ENCODE data around the gene ELSPBP1. TPM values are rescaled to one million over a fixed set of nuclear protein-coding genes. Genes with fewer than 3 reads are reported as not detected.

The ELSPBP1 gene
- total and polyA plus RNA-seq, 4 donors, result 0.74 TPM; not detected in 3

DNA sequence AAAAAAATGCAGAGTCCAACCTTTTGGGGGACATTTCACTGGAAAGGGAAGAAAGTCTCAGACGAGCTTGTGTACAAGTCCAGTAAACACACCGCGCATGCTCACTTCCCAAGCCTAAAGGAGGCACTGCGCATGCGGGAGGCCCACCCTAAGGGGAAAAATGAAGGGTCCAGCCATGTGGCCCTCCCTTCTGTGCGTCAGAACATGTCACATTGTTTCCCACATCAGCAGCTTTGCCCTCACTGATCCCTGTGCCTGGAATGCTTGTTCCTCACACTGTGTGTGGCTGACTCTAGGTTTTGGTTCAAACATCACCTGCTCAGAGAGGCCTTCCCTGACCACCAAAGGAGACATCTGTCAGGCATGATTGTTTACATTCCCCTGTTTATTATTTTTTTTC is 4.4 kb downstream of the ELSPBP1 start:
- peaks cover 5% of the 10 kb centered on the region for H3K9me3 ChIP-seq (ENCODE audit: control insufficient read depth, low read length)
- no peaks in the 10 kb centered on the region for H3K27me3 ChIP-seq (ENCODE audit: control insufficient read depth in 1 of 2, insufficient read depth in 2 of 2, low read length in 1 of 2)
- no peaks in the 10 kb centered on the region for H3K4me1 ChIP-seq (ENCODE audit: control insufficient read depth in 1 of 2, insufficient read depth in 2 of 2, low read length in 2 of 2)
- DNase-seq (no peak), ATAC-seq (ENCODE audit: low FRiP score) (no peak)
- intact Hi-C loops (cut with DNase I), result no loop called here
- H3K4me3 ChIP-seq (ENCODE audit: low read length in 2 of 2), result no peak overlapping the region
- H3K27ac ChIP-seq (ENCODE audit: low read depth in 1 of 2, low read length in 2 of 2), result no peak overlapping the region
- 84 to 85% methylated on average over 6 of the region's 6 CpGs for whole genome bisulfite sequencing, 2 donors
- H3K36me3 ChIP-seq (ENCODE audit: control insufficient read depth in 1 of 2, insufficient read depth in 2 of 2, low read length in 1 of 2), result no peaks in the 10 kb centered on the region

DNA sequence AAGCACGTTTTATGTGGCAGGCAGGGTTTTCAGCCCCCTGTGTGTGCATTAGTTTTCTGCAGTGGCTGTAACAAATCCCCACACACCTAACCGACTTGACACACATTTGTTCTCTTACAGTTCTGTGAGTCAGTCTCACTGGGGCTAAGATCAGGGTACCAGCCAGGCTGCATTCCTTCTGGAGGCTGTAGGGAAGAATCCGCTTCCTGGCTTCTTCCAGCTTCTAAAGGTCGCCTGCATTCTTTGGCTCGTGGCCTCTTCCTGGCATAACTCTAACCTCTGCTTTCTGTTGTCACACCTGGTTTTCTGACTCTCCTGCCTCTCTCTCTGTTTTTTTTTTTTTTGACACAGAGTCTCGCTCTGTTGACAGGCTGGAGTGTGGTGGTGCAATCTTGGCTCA is 6.4 kb downstream of the ELSPBP1 start:
- Histone ChIP-seq H3K36me3 (ENCODE audit: control insufficient read depth in 1 of 2, insufficient read depth in 2 of 2, low read length in 1 of 2) (no peaks in the 10 kb centered on the region), H3K4me3 (ENCODE audit: low read length in 2 of 2) (no peak overlapping the region), H3K27me3 (ENCODE audit: control insufficient read depth in 1 of 2, insufficient read depth in 2 of 2, low read length in 1 of 2) (no peaks in the 10 kb centered on the region), H3K4me1 (ENCODE audit: control insufficient read depth in 1 of 2, insufficient read depth in 2 of 2, low read length in 2 of 2) (no peaks in the 10 kb centered on the region), H3K27ac (ENCODE audit: low read depth in 1 of 2, low read length in 2 of 2) (no peak overlapping the region), H3K9me3 (ENCODE audit: control insufficient read depth, low read length) (peaks cover 5% of the 10 kb centered on the region)
- WGBS, 2 donors, result 83 to 85% methylated on average over 6 of the region's 6 CpGs
- intact Hi-C loops (cut with DNase I), result no loop called here
- no peak for DNase-seq
- no peak for ATAC-seq (ENCODE audit: low FRiP score)

DNA sequence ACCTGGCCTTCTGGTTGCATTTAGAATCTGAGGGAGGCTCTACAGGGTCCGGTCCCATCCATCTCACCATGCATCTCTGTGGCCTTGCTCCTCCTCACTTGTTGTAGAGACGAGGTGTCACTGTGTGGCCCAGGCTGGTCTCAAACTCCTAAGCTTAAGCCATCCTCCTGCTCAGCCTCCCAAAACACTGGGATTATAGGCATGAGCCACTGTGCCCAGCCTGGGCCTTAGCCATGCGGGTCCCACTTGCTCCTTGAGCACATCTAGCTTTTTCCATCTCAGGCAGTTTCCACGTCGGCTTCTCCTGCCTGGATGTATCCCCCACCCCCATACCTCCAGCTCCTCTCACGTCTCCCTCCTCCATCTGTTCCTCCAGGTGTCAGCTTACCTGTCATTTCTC is 9.8 kb downstream of the ELSPBP1 start:
- Histone ChIP-seq H3K4me3 (ENCODE audit: low read length in 2 of 2) (no peak overlapping the region), H3K4me1 (ENCODE audit: control insufficient read depth in 1 of 2, insufficient read depth in 2 of 2, low read length in 2 of 2) (no peaks in the 10 kb centered on the region), H3K27ac (ENCODE audit: low read depth in 1 of 2, low read length in 2 of 2) (no peak overlapping the region), H3K27me3 (ENCODE audit: control insufficient read depth in 1 of 2, insufficient read depth in 2 of 2, low read length in 1 of 2) (no peaks in the 10 kb centered on the region), H3K36me3 (ENCODE audit: control insufficient read depth in 1 of 2, insufficient read depth in 2 of 2, low read length in 1 of 2) (no peaks in the 10 kb centered on the region), H3K9me3 (ENCODE audit: control insufficient read depth, low read length) (peaks cover 6% of the 10 kb centered on the region)
- intact Hi-C loops (cut with DNase I), result no loop called here
- no peak for ATAC-seq (ENCODE audit: low FRiP score)
- DNase-seq, result no peak
- WGBS, 2 donors, result 62 to 72% methylated on average over 6 of the region's 6 CpGs

DNA sequence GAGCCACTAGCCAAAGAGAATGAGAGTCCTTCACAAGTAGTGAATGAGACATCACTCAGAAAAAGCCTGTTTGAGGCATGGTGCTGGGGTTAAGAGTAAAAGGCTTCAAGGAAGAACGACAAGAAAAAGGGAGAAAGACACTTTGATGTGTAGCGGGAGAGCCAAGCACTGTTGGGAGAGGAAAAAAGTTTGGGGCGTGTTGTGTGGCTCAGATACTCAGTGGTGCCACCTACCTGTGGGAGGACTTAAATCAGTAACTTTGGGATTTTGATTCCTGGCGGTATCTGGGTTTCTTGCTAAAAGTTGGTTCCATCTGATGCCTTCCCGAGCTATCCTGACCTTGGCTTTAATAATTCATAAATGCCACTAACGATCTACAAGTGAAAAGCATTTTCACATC is 12.3 kb downstream of the ELSPBP1 start:
- Histone ChIP-seq H3K4me3 (ENCODE audit: low read length in 2 of 2) (no peak overlapping the region), H3K36me3 (ENCODE audit: control insufficient read depth in 1 of 2, insufficient read depth in 2 of 2, low read length in 1 of 2) (no peaks in the 10 kb centered on the region), H3K9me3 (ENCODE audit: control insufficient read depth, low read length) (peaks cover 4% of the 10 kb centered on the region), H3K27me3 (ENCODE audit: control insufficient read depth in 1 of 2, insufficient read depth in 2 of 2, low read length in 1 of 2) (no peaks in the 10 kb centered on the region), H3K27ac (ENCODE audit: low read depth in 1 of 2, low read length in 2 of 2) (no peak overlapping the region), H3K4me1 (ENCODE audit: control insufficient read depth in 1 of 2, insufficient read depth in 2 of 2, low read length in 2 of 2) (no peaks in the 10 kb centered on the region)
- intact Hi-C loops (cut with DNase I), result no loop called here
- DNase-seq, result no peak
- no peak for ATAC-seq (ENCODE audit: low FRiP score)
- 77 to 87% methylated on average over 6 of the region's 6 CpGs for WGBS, 2 donors

DNA sequence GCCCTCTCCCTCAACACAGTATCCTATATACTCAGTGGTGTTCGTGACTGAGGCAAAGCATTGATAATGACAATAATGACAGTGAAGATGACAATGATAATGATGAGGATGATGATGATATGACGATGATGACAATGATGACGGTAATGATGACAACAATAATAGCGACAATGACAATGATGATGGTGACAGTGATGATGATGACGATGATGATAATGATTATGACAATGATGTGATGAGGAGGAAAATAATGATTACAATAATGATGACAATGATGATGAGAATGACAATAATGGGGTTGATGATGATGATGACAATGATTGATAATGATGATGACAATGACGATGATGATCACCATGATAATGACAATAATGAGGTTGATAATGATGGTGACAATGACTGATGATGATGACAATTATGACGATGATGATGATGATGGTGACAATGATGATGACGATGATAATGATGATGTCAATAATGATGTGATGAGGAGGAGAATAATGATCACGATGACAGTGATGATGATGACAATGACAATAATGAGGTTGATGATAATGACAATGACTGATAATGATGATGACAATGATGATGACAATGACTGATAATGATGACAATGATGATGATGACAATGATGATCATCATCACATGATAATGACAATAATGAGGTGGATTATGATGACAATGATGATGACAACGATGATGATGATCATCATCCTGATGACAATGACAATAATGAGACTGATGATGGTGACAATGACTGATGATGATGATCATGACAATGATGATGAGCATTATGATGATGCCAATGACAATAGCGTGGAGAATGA is 16.7 kb downstream of the ELSPBP1 start:
- no peak overlapping the region for H3K27ac ChIP-seq (ENCODE audit: low read depth in 1 of 2, low read length in 2 of 2)
- H3K9me3 ChIP-seq (ENCODE audit: control insufficient read depth, low read length), result peaks cover 5% of the 10 kb centered on the region
- H3K4me3 ChIP-seq (ENCODE audit: low read length in 2 of 2), result no peak overlapping the region
- ATAC-seq (ENCODE audit: low FRiP score) (no peak), DNase-seq (no peak)
- H3K27me3 ChIP-seq (ENCODE audit: control insufficient read depth in 1 of 2, insufficient read depth in 2 of 2, low read length in 1 of 2), result no peaks in the 10 kb centered on the region
- 88 to 93% methylated on average over 11 of the region's 11 CpGs for WGBS, 2 donors
- no peaks in the 10 kb centered on the region for H3K36me3 ChIP-seq (ENCODE audit: control insufficient read depth in 1 of 2, insufficient read depth in 2 of 2, low read length in 1 of 2)
- H3K4me1 ChIP-seq (ENCODE audit: control insufficient read depth in 1 of 2, insufficient read depth in 2 of 2, low read length in 2 of 2), result no peaks in the 10 kb centered on the region
- intact Hi-C loops (cut with DNase I), result no loop called here

DNA sequence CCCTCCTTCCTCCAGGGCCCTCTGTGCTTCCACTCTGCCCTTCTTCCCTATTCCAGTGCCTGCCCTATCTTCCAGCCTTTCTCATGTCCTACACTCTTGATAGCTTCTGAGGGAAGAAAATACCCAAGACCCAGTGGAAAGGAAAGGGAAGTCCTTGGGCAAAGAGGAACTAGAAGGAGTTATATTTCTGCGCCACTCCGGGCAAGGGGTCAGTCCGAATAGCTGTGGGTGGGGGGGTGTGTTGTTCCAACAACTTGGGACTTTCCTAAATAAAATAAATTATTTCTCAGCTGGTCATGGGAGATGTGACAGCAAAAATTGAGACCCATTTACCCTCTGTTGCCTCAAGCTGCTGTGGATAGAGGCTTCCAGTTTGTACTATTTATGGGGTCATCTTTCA is 26.3 kb downstream of the ELSPBP1 start:
- WGBS, 2 donors, result 70 to 78% methylated on average over 3 of the region's 3 CpGs
- Histone ChIP-seq H3K9me3 (ENCODE audit: control insufficient read depth, low read length) (no peaks in the 10 kb centered on the region), H3K4me1 (ENCODE audit: control insufficient read depth in 1 of 2, insufficient read depth in 2 of 2, low read length in 2 of 2) (no peaks in the 10 kb centered on the region), H3K27me3 (ENCODE audit: control insufficient read depth in 1 of 2, insufficient read depth in 2 of 2, low read length in 1 of 2) (no peaks in the 10 kb centered on the region), H3K4me3 (ENCODE audit: low read length in 2 of 2) (no peak overlapping the region), H3K36me3 (ENCODE audit: control insufficient read depth in 1 of 2, insufficient read depth in 2 of 2, low read length in 1 of 2) (no peaks in the 10 kb centered on the region), H3K27ac (ENCODE audit: low read depth in 1 of 2, low read length in 2 of 2) (no peak overlapping the region)
- ATAC-seq (ENCODE audit: low FRiP score) (no peak), DNase-seq (no peak)
- intact Hi-C loops (cut with DNase I), result no loop called here

DNA sequence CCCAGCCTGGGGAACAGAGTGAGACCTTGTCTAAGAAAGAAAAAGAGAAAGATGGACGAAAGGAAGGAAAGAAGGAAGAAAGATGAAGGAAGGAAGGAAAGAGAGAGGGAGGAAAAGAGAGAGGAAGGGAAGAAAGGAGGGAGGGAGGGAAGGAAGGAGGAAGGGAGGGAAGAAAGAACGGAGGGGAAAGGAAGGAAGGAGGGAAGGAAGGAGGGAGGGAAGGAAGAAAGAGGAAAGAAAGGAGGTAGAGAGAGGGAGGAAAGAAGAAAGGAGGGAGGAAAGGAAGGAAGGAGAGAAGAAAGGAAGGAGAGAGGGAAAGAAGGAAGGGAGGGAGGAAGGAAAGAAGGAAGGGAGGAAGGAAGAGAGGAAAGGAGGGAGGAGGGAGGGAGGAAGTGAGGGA is 28.6 kb downstream of the ELSPBP1 start:
- 57 to 64% methylated on average over 2 of the region's 2 CpGs for WGBS, 2 donors
- no peaks in the 10 kb centered on the region for H3K36me3 ChIP-seq (ENCODE audit: control insufficient read depth in 1 of 2, insufficient read depth in 2 of 2, low read length in 1 of 2)

DNA sequence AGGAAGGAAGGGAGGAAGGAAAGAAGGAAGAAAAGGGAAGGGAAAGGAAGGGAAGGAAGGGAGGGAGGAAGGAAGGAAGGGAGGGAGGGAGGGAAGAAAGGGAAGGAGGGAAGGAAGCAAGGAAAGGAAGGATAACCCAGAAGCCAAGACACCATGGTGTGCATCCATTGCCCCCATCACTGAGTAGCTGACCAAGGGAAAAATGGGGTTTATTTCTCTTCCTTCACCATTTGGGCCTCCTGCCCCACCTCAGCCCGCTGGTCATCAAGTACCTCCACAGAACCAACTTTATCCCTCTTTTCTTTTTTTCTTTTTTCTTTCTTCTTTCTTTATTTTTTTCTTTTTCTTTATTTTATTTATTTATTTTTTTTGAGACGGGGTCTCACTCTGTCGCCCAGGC is 29.1 kb downstream of the ELSPBP1 start:
- H3K27me3 ChIP-seq (ENCODE audit: control insufficient read depth in 1 of 2, insufficient read depth in 2 of 2, low read length in 1 of 2), result no peaks in the 10 kb centered on the region
- 91 to 97% methylated on average over 3 of the region's 3 CpGs for WGBS, 2 donors
- H3K36me3 ChIP-seq (ENCODE audit: control insufficient read depth in 1 of 2, insufficient read depth in 2 of 2, low read length in 1 of 2), result no peaks in the 10 kb centered on the region
- H3K9me3 ChIP-seq (ENCODE audit: control insufficient read depth, low read length), result no peaks in the 10 kb centered on the region
- intact Hi-C loops (cut with DNase I), result no loop called here
- H3K27ac ChIP-seq (ENCODE audit: low read depth in 1 of 2, low read length in 2 of 2), result no peak overlapping the region
- H3K4me1 ChIP-seq (ENCODE audit: control insufficient read depth in 1 of 2, insufficient read depth in 2 of 2, low read length in 2 of 2), result no peaks in the 10 kb centered on the region
- ATAC-seq (ENCODE audit: low FRiP score), result no peak
- no peak overlapping the region for H3K4me3 ChIP-seq (ENCODE audit: low read length in 2 of 2)
- no peak for DNase-seq

More for the DNA sequence above, 28.6 kb downstream of the ELSPBP1 start:
- no peak for DNase-seq
- Histone ChIP-seq H3K27me3 (ENCODE audit: control insufficient read depth in 1 of 2, insufficient read depth in 2 of 2, low read length in 1 of 2) (no peaks in the 10 kb centered on the region), H3K4me1 (ENCODE audit: control insufficient read depth in 1 of 2, insufficient read depth in 2 of 2, low read length in 2 of 2) (no peaks in the 10 kb centered on the region), H3K9me3 (ENCODE audit: control insufficient read depth, low read length) (no peaks in the 10 kb centered on the region), H3K27ac (ENCODE audit: low read depth in 1 of 2, low read length in 2 of 2) (no peak overlapping the region), H3K4me3 (ENCODE audit: low read length in 2 of 2) (no peak overlapping the region)
- ATAC-seq (ENCODE audit: low FRiP score), result no peak
- intact Hi-C loops (cut with DNase I), result no loop called here

DNA sequence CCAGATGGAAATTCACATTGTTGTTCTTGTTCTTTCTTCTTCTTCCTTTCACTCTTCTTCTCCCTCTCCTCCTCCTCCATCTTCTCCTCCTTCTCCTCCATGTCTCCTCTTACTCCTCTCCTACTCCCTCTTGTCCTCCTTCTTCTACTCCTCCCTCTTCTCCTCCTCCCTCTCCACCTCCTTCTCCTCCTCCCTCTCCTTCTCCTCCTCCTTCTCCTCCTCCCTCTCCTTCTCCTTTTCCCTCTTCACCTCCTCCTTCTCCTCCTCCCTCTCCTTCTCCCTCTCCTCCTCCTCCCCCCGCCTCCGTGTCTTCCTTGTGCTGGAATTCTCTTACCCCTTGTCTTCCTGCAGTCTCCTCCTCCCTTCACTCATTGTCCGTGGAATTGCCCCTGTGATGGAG is 31.0 kb downstream of the ELSPBP1 start:
- DNase-seq (no peak), ATAC-seq (ENCODE audit: low FRiP score) (no peak)
- Histone ChIP-seq H3K4me1 (ENCODE audit: control insufficient read depth in 1 of 2, insufficient read depth in 2 of 2, low read length in 2 of 2) (no peaks in the 10 kb centered on the region), H3K27ac (ENCODE audit: low read depth in 1 of 2, low read length in 2 of 2) (no peak overlapping the region), H3K4me3 (ENCODE audit: low read length in 2 of 2) (no peak overlapping the region), H3K36me3 (ENCODE audit: control insufficient read depth in 1 of 2, insufficient read depth in 2 of 2, low read length in 1 of 2) (no peaks in the 10 kb centered on the region), H3K9me3 (ENCODE audit: control insufficient read depth, low read length) (no peaks in the 10 kb centered on the region), H3K27me3 (ENCODE audit: control insufficient read depth in 1 of 2, insufficient read depth in 2 of 2, low read length in 1 of 2) (no peaks in the 10 kb centered on the region)
- whole genome bisulfite sequencing, 2 donors, result 72 to 81% methylated on average over 3 of the region's 3 CpGs
- intact Hi-C loops (cut with DNase I), result no loop called here

Measured in aorta (tissue), 5 donors.